Measurements from ENCODE around the gene BCAS3. TPM values are rescaled to one million over a fixed set of nuclear protein-coding genes. Genes with fewer than 3 reads are reported as not detected.
A peak's percentile ranks its signal among the peaks of the same experiment; 100 is the strongest.

Gene BCAS3
- total RNA-seq, 3 donors from 2014 or later: 21.6 to 33.4 (median 32.1) TPM

- no peak for ATAC-seq
- no peak for TF ChIP-seq CTCF (IDR thresholded peaks at IDR 0.05)
These were observed 385.9 kb downstream of the BCAS3 start for GRCh38 chr17:61063528-61063927.

GRCh38 chr17:61064087-61064951 lies 386.7 kb downstream of the BCAS3 start:
- ATAC-seq (no peak), DNase-seq (no peak)
- Histone ChIP-seq H3K4me1 (ENCODE audit: low read depth) (no peaks in the 10 kb centered on the region), H3K36me3 (ENCODE audit: low read depth) (no peaks in the 10 kb centered on the region), H3K4me3 (no peak overlapping the region), H3K9me3 (no peaks in the 10 kb centered on the region)
- intact Hi-C loops (cut with DNase I, micrococcal nuclease): no loop called here
- no peak for TF ChIP-seq CTCF (IDR thresholded peaks at IDR 0.05)

More at GRCh38 chr17:61063528-61063927, 385.9 kb downstream of the BCAS3 start:
- intact Hi-C loops (cut with DNase I, micrococcal nuclease): no loop called here
- DNase-seq: no peak
- H3K9me3 ChIP-seq: no peaks in the 10 kb centered on the region
- H3K4me3 ChIP-seq: no peak overlapping the region
- H3K4me1 ChIP-seq (ENCODE audit: low read depth): no peaks in the 10 kb centered on the region
- no peaks in the 10 kb centered on the region for H3K36me3 ChIP-seq (ENCODE audit: low read depth)

- H3K36me3 ChIP-seq (ENCODE audit: low read depth): no peaks in the 10 kb centered on the region
- no peaks in the 10 kb centered on the region for H3K9me3 ChIP-seq
- peak; percentile 44 for ATAC-seq
- no peak for TF ChIP-seq CTCF (IDR thresholded peaks at IDR 0.05)
- intact Hi-C loops (cut with DNase I, micrococcal nuclease): no loop called here
- no peak overlapping the region for H3K4me3 ChIP-seq
- no peaks in the 10 kb centered on the region for H3K4me1 ChIP-seq (ENCODE audit: low read depth)
- no peak for DNase-seq
These were observed 387.7 kb downstream of the BCAS3 start for GRCh38 chr17:61065263-61065773.

GRCh38 chr17:61066062-61066461 lies 388.4 kb downstream of the BCAS3 start:
- no peaks in the 10 kb centered on the region for H3K4me1 ChIP-seq (ENCODE audit: low read depth)
- H3K36me3 ChIP-seq (ENCODE audit: low read depth): no peaks in the 10 kb centered on the region
- no peaks in the 10 kb centered on the region for H3K9me3 ChIP-seq
- ATAC-seq (no peak), DNase-seq (no peak)
- no peak for TF ChIP-seq CTCF (IDR thresholded peaks at IDR 0.05)
- intact Hi-C loops (cut with DNase I, micrococcal nuclease): no loop called here
- no peak overlapping the region for H3K4me3 ChIP-seq

GRCh38 chr17:61070649-61071048 lies 393.0 kb downstream of the BCAS3 start:
- intact Hi-C loops (cut with DNase I, micrococcal nuclease): no loop called here
- no peak for TF ChIP-seq CTCF (IDR thresholded peaks at IDR 0.05)
- DNase-seq (no peak), ATAC-seq (no peak)
- Histone ChIP-seq H3K4me1 (ENCODE audit: low read depth) (no peaks in the 10 kb centered on the region), H3K36me3 (ENCODE audit: low read depth) (no peaks in the 10 kb centered on the region), H3K4me3 (no peak overlapping the region), H3K9me3 (no peaks in the 10 kb centered on the region)

Measured in mucosa of descending colon (tissue), 3 donors.